ENCODE results near the gene MIS12.

The MIS12 gene

GRCh38 chr17:5500247-5500588, 13.9 kb downstream of the MIS12 start:
- DNase-seq (ENCODE audit: low read depth), result no peak

- peak; percentile 63 for DNase-seq (ENCODE audit: low read depth)
Measured at GRCh38 chr17:5500589-5501391, 14.4 kb downstream of the MIS12 start.

- DNase-seq (ENCODE audit: low read depth), result no peak
Measured at GRCh38 chr17:5501685-5502084, 15.3 kb downstream of the MIS12 start.

- DNase-seq (ENCODE audit: low read depth), result no peak
Measured at GRCh38 chr17:5502552-5502951, 16.2 kb downstream of the MIS12 start.

GRCh38 chr17:5506307-5506706, 19.9 kb downstream of the MIS12 start:
- DNase-seq (ENCODE audit: low read depth), result no peak

GRCh38 chr17:5508810-5509209, 22.4 kb downstream of the MIS12 start:
- no peak for DNase-seq (ENCODE audit: low read depth)

- DNase-seq (ENCODE audit: low read depth), result no peak
Measured at GRCh38 chr17:5509482-5509881, 23.1 kb downstream of the MIS12 start.

GRCh38 chr17:5510771-5511170, 24.4 kb downstream of the MIS12 start:
- no peak for DNase-seq (ENCODE audit: low read depth)

- DNase-seq (ENCODE audit: low read depth), result no peak
Measured at GRCh38 chr17:5511401-5512225, 25.2 kb downstream of the MIS12 start.

GRCh38 chr17:5513628-5514027, 27.3 kb downstream of the MIS12 start:
- DNase-seq (ENCODE audit: low read depth), result no peak

GRCh38 chr17:5514976-5515375, 28.6 kb downstream of the MIS12 start:
- DNase-seq (ENCODE audit: low read depth), result no peak

GRCh38 chr17:5516060-5516792, 29.9 kb downstream of the MIS12 start:
- no peak for DNase-seq (ENCODE audit: low read depth)

- DNase-seq (ENCODE audit: low read depth), result no peak
Measured at GRCh38 chr17:5522476-5522875, 36.1 kb downstream of the MIS12 start.

GRCh38 chr17:5523249-5523648, 36.9 kb downstream of the MIS12 start:
- no peak for DNase-seq (ENCODE audit: low read depth)

GRCh38 chr17:5526821-5527598, 40.6 kb downstream of the MIS12 start:
- peak; percentile 9 for DNase-seq (ENCODE audit: low read depth)

- no peak for DNase-seq (ENCODE audit: low read depth)
Measured at GRCh38 chr17:5527601-5528250, 41.4 kb downstream of the MIS12 start.

- no peak for DNase-seq (ENCODE audit: low read depth)
Measured at GRCh38 chr17:5530265-5531084, 44.1 kb downstream of the MIS12 start.

- no peak for DNase-seq (ENCODE audit: low read depth)
Measured at GRCh38 chr17:5531085-5531418, 44.7 kb downstream of the MIS12 start.

- no peak for DNase-seq (ENCODE audit: low read depth)
Measured at GRCh38 chr17:5532581-5532980, 46.2 kb downstream of the MIS12 start.

- DNase-seq (ENCODE audit: low read depth), result no peak
Measured at GRCh38 chr17:5533486-5534315, 47.3 kb downstream of the MIS12 start.
